Epithelial cell of esophagus (primary cell): ENCODE measurements around the gene TNK1.

Experiments used
- DNase-seq: peaks from one replicate; pipeline ENCODE4 v3.0.0; 2010; ENCODE audit warnings: low read depth
- H3K4me3 ChIP-seq: 2 replicates; pipeline ENCODE4 v1.5.1; 2011; ENCODE audit warnings: mild to moderate bottlenecking, low read length, control low read depth
- TF ChIP-seq, protein P1 (sequence below): IDR thresholded peaks from 2 replicates; pipeline ENCODE4 v1.5.1; 2011; ENCODE audit warnings: low read depth, mild to moderate bottlenecking, low read length, control low read depth, inconsistent platforms; ENCODE audit not compliant: insufficient read depth; ENCODE audit errors: missing control alignments

TNK1 gene

GRCh38 chr17:7403977-7404736, 23.3 kb downstream of the TNK1 start, which contains the start of gene TMEM256:
Gene TMEM256 (minus strand): TSS chr17:7404097. CDS start chr17:7404084, 13 bp downstream.
- DNase-seq, result peak; percentile 100
- TF ChIP-seq, protein P1, sequence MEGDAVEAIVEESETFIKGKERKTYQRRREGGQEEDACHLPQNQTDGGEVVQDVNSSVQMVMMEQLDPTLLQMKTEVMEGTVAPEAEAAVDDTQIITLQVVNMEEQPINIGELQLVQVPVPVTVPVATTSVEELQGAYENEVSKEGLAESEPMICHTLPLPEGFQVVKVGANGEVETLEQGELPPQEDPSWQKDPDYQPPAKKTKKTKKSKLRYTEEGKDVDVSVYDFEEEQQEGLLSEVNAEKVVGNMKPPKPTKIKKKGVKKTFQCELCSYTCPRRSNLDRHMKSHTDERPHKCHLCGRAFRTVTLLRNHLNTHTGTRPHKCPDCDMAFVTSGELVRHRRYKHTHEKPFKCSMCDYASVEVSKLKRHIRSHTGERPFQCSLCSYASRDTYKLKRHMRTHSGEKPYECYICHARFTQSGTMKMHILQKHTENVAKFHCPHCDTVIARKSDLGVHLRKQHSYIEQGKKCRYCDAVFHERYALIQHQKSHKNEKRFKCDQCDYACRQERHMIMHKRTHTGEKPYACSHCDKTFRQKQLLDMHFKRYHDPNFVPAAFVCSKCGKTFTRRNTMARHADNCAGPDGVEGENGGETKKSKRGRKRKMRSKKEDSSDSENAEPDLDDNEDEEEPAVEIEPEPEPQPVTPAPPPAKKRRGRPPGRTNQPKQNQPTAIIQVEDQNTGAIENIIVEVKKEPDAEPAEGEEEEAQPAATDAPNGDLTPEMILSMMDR, result no peak
- H3K4me3 ChIP-seq, result peak within 1 kb of the TSS; percentile 76

GRCh38 chr17:7404737-7405349, 24.0 kb downstream of the TNK1 start:
- TF ChIP-seq, protein P1, result no peak
- no peak for DNase-seq
- peak overlapping the region; percentile 76 for H3K4me3 ChIP-seq

DNA sequence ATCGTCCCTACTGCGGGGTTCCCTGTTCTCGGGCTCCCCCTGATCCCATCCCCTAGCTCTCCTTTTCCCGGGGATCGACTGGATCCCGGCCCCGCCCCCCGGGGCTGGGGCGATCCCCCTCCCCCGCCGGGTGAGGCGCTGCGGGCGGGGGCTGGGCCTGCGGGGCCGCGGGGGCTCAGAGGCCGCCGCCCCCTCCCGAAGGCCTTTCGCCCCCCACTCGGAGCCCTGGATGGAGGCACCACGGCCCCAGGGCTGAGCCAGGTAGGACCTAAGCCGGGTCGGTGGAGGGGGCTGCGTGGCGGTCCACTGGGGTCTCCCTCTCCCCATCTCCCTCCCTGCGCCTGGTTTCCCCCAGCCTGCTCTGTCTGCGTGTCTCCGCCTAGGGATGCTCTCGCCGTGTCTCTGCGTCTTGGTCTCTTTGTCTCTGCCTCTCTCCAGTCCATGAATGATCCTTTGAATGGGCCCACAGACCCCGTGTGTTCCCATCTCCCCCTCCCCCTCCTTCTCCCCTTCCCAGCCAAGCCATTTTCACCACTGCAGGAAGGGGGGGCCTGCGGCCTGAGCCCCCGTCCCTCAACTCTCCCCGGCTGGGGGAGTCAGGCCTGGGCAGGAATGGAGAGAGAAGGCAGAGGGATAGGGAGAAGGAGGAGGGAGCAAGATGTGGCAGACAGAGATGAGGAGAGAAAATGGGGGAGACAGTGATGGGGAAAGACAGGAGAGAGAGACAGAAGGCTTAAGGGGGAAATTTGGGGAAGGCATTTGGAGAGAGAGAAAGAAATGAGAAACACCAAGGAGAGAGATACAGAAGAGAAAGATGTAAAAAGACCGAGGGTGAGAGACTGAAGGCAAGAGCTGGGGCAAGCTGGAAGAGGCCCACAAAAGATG, 24.7 kb downstream of the TNK1 start:
- DNase-seq, result no peak
- TF ChIP-seq, protein P1, result no peak
- H3K4me3 ChIP-seq, result peak overlapping the region; percentile 76

DNA sequence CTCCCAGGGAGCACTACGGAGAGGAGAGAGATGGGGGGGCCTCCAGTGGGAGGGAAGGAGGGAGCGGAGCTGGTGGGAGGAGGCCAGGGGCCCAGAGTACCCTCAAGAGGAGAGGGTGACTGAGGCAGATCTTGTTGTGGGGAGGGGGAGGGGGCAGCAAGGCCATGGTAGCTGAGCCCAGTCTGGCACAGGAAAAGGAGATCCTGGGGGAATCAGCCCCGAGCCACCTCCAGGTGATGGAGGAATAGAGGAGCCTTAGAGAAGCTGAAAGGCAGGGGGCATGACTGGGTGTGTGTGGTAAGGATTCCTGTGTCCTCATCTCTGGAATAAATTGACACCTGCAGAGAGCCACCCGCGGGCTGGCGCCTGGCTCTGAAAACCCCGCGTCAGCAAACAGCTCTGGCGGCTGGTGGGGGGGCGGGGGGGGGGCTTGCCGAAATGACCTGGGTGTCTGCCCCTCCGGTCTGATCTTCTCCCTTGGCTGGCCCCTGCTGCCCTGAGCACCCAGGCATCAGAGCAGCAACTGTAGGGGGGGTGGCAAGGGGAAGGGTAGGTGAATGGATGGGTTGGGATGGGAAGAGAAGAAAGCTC, 25.4 kb downstream of the TNK1 start:
- TF ChIP-seq, protein P1, result no peak
- no peak overlapping the region for H3K4me3 ChIP-seq
- DNase-seq, result no peak

DNA sequence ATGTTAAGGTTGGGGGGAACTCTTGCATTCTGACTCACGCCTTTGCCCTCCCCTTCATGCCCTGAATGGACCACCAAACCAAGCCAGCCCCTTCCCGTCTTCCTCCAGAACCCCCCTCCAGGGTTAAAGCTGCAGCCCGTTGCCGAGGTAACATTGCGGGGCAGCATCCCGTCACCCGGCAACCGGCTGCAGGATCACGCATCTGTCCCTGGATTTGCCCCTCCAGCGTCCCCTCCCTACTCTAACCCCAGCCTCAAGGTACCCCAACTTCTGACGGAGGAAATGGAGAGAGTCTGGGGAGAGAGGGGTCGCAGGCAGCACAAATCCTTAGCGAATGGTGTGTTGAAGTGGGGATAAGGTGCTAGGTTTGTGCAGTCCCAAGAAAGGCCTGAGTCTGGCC, 26.2 kb downstream of the TNK1 start:
- no peak for DNase-seq
- TF ChIP-seq, protein P1, result no peak
- H3K4me3 ChIP-seq, result no peak overlapping the region

DNA sequence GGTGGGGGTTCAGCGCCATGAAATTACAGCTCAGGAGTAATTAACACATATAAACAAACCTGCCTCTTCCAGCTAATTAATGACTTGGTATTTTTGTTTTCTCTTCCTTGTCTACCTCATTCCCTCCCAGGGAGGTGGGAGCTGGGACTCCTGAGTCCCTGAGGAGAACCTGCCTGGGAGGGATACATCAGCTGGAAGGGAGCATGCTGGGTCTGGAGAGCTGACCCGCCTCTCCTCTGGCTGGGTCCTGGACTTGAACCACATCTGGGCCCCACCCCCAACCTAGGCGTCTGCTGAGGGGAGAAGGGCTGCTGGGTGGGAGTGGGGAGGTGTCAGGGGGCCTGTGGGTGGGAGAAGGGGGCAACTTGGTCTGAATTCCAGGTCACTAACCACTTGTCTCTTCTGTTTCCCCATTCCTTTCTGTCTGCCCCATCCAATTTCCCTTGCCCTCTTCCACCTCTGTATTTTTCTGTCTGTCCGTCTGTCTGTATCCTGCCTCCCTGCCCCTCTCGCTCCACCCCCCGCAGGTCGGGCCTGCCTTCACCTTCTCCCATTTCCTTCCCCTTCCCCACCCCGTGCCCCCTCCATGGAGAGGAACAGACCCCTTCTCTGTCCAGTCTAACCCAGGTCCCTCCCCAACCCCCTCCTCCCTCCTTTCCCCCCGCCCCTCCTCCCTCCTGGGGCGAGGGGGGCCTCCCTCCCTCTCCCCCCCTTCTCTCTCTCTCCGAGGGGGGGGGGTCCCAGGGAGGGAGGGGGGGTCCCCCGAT, 26.8 kb downstream of the TNK1 start, which contains the start of gene NLGN2:
NLGN2 (plus strand) TSS at position 361 of the 767 bp plus-strand sequence. CDS start 411 bp downstream, outside the sequence.
- TF ChIP-seq, protein P1, result no peak
- H3K4me3 ChIP-seq, result no peak within 1 kb of the TSS
- no peak for DNase-seq
